HG03571 (cell line): Measurements from ENCODE around the gene MAN2B2.

Experiments
- ATAC-seq: cut with Tn5 transposase; IDR thresholded peaks from one replicate; pipeline ENCODE4 v1.9.1; 2021; ENCODE audit not compliant: unreplicated experiment

Gene MAN2B2

GRCh38 chr4:6592804-6593563 is 18.0 kb downstream of the MAN2B2 start:
- ATAC-seq = no peak

DNA sequence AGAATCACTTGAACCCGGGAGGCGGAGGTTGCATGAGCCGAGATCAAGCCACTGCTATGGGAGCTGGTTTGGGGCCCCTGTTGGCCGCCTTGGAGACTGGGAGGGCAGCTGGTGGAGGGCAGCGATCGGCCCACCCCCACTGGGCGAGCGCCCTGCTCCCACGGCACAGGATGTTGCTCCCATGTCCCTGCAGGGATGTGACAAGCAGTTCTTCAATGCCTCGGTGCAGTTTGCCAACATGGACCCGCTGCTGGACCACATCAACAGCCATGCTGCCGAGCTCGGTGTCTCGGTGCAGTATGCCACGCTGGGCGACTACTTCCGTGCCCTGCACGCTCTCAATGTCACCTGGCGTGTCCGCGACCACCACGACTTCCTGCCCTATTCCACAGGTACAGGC is 19.4 kb downstream of the MAN2B2 start:
- ATAC-seq = no peak

DNA sequence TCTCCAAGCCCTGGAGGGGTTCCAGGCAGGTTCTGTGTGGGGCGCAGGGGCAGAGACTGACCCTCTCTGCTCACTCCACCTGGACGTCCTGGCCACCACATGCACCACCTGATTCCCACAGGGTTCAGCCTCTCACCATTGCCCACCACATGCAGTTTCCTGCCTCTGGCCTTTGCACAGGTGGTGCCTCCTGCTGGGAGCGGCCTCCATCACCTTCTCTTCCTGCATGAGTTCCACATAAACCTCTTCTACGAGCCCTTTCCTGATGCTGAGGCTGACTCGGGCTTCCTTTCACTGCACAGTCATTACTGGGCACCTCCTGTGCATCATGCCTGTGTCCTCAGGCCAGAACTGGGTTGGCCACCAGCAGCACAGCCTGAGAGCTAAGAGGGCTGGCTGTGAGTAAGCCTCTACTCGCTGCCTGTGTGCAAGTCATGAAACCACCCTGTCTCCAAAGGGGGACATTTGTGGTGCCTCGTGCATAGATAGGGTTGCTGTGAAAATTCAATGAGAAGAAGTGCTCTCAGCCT is 19.9 kb downstream of the MAN2B2 start:
- ATAC-seq = no peak

GRCh38 chr4:6595897-6596537 is 21.0 kb downstream of the MAN2B2 start:
- ATAC-seq = no peak

GRCh38 chr4:6596948-6597347 is 22.0 kb downstream of the MAN2B2 start:
- no peak for ATAC-seq

DNA sequence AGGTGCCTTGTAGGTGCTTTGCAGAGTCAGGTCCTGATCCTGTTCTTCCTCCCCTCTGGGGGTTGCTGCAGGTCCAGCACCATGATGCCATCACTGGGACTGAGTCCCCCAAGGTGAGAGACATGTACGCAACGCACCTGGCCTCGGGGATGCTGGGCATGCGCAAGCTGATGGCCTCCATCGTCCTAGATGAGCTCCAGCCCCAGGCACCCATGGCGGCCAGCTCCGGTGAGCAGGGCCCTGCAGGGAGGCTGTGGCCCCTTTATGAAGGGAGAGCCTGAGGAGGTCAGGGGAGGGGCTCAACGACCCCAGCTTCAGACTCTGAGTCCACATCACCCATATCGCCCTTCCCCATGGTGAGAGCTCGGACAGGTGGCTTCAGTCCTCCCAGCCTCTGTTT is 23.1 kb downstream of the MAN2B2 start:
- no peak for ATAC-seq

DNA sequence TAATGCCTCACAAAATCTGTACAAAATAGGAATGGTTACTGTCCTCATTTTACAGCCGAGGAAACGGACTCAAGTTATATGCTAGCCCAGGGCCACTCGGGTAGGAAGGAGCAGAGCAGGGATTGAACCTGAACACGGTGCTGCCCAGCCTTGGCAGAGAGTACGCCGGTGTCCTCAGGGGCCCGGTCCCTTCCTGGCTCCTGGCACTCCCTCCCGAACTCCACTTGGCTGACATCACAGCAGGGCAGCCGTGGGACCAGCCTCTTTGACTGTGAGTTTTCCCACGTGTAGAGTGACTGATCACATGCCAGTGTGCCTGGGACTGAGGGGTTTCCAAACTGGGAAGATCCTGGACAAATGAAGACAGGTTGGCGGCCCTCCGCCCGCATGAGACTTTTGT is 23.7 kb downstream of the MAN2B2 start:
- no peak for ATAC-seq

GRCh38 chr4:6601661-6602250 is 26.8 kb downstream of the MAN2B2 start:
- no peak for ATAC-seq

- no peak for ATAC-seq
These were observed 27.3 kb downstream of the MAN2B2 start for GRCh38 chr4:6602289-6602688.

- ATAC-seq = no peak
These were observed 28.1 kb downstream of the MAN2B2 start for GRCh38 chr4:6603128-6603527.

DNA sequence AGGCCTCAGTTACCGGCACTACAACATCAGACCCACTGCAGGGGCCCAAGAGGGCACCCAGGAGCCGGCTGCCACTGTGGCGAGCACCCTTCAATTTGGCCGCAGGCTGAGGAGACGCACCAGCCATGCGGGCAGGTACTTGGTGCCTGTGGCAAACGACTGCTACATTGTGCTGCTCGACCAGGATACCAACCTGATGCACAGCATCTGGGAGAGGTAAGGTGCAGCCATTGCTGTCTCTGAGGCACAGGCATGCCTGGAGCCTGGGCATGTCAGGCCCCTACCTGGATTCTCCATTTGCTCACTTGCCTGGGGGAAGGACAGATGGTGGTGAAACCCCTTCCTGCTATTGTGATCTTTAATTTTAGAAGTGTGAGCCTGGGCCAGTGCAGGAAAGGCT is 30.1 kb downstream of the MAN2B2 start:
- no peak for ATAC-seq

DNA sequence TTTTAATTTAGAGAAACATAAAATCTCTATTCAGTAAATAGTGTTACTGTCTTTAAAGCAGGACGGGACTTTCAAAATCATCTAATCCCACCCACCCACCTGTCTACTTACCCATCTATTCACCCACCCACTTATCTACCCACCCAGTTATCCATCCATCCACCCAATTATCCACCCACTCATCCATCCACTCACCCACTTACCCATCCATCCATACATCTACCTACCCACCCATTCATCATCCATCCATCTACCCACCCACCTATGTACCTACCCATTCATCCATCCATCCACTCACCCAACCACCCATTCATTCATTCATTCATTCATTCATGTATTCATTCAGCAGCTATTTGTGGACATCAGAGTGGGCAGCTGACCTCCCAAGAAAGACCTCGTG is 30.6 kb downstream of the MAN2B2 start:
- no peak for ATAC-seq

GRCh38 chr4:6606465-6607235 is 31.7 kb downstream of the MAN2B2 start:
- no peak for ATAC-seq

DNA sequence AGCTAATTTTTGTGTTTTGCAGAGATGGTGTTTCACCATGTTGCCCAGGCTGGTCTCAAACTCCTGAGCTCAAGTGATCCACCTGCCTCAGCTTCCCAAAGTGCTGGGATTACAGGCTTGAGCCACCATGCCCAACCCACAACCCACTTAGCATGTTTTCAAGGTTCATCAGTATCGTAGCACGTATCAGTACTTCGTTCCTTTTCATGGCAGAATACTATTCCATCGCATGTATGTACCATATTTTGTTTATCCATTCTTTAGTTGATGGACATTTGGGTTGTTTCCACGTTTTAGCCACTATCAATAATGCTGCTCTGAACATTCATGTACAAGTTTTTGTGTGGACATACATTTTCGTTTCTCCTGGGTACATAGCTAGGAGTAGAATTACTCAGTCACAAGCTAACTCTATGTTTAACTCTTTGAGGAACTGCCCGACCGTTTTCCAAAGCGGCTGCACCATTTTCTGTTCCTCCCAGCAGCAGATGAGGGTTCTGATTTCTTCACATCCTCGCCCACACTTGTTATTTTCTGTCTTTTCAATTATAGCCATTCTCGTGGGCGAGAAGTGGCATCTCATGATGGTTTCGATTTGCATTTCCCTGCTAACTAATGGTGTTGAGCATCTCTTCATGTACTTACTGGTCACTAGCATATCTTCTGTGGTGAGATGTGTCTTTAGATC is 32.5 kb downstream of the MAN2B2 start:
- ATAC-seq = no peak

DNA sequence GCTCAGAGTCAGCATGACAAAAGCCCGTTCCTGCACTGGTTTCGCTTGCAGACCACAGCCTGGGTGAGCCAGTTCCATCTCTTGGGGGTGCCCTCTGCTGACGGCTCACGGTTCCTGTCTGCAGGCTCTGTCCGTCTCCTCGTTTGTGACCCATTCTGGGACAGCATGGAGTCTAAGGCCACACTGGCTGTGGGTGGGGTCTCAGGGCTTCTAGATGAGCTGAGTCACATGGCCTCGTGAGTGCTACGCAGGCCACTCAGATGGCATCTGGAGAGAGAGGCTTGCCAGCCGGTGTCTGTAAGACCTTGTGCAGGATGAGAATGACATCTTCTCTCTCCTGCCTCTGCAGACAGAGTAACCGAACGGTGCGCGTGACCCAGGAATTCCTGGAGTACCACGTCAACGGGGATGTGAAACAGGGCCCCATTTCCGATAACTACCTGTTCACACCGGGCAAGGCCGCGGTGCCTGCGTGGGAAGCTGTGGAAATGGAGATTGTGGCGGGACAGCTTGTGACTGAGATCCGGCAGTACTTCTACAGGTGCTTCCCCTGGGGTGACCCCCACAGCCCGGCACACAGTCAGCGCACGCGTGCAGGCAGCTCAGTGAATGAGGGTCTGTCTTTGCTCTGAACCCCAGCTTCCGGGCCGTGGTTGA is 33.9 kb downstream of the MAN2B2 start:
- ATAC-seq = no peak

GRCh38 chr4:6609415-6610079 is 34.6 kb downstream of the MAN2B2 start:
- ATAC-seq = no peak

DNA sequence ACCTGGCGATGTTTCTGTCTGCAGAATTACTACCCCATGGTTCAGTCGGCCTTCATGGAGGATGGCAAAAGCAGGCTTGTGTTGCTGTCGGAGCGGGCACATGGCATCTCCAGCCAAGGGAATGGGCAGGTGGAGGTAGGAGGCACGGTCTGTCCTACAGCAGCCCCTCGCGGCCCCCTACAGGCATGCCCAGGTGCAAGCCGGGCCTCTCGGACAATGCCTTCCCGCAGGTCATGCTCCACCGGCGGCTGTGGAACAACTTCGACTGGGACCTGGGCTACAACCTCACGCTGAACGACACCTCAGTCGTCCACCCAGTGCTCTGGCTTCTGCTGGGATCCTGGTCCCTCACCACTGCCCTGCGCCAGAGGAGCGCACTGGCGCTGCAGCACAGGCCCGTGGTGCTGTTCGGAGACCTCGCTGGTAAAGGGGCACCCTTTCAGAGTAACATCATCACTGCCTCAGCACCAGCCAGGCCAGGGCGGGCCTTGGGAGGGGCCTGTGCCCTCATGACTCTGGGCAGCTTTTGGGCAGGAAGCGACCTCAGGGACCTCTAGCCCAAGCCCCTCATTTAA is 36.0 kb downstream of the MAN2B2 start:
- ATAC-seq = no peak

- no peak for ATAC-seq
These were observed 38.1 kb downstream of the MAN2B2 start for GRCh38 chr4:6612961-6613675.
